ENCODE results near the gene BATF3. TPM values are rescaled to one million over a fixed set of nuclear protein-coding genes. Genes with fewer than 3 reads are reported as not detected.

BATF3 gene
- polyA plus RNA-seq, 4 donors, result 1.2 to 1.4 (median 1.2) TPM

- DNase-seq (ENCODE audit: low read depth in 4 of 4, low spot score in 3 of 4), result no peak
Observed at GRCh38 chr1:212638492-212639151, 61.0 kb downstream of the BATF3 start.

- DNase-seq (ENCODE audit: low read depth in 4 of 4, low spot score in 3 of 4), result no peak
Observed at GRCh38 chr1:212637902-212638301, 61.7 kb downstream of the BATF3 start.

Other genes with a start within 250 kb of the BATF3 start
- 10 to 100 TPM in 2 of 4 donors, 1 to 10 TPM in 2; 7.7 to 33.9 (median 14.5) TPM for gene ATF3, start 91.1 kb downstream of the BATF3 start, polyA plus RNA-seq (ENCODE audit: insufficient read length in 4 of 4)
- gene NSL1, start 91.9 kb upstream of the BATF3 start, polyA plus RNA-seq (ENCODE audit: insufficient read length in 4 of 4), result 10 to 100 TPM; 46.4 to 49.8 (median 47.8) TPM
- gene TATDN3, start 92.1 kb upstream of the BATF3 start, polyA plus RNA-seq (ENCODE audit: insufficient read length in 4 of 4), result 10 to 100 TPM; 17.7 to 23.5 (median 22.7) TPM
- gene SPATA45, start 147.8 kb upstream of the BATF3 start, polyA plus RNA-seq (ENCODE audit: insufficient read length in 4 of 4), result under 1 TPM in 3 of 4 donors, not detected in 1; 0.53 to 0.64 (median 0.59) TPM
- 10 to 100 TPM; 20.8 to 29.4 (median 21.9) TPM for gene FLVCR1, start 158.4 kb upstream of the BATF3 start, polyA plus RNA-seq (ENCODE audit: insufficient read length in 4 of 4)

Data from right renal pelvis (tissue), 4 donors.